ENCODE data around the gene TMEM266.

- TF ChIP-seq EZH2 (optimal IDR thresholded peaks at IDR 0.05; ENCODE audit: low read depth, low read length) (no peak), CTCF (IDR thresholded peaks at IDR 0.05; ENCODE audit: low read length) (no peak), EZH2phosphoT487 (IDR thresholded peaks at IDR 0.05; ENCODE audit: low read length) (no peak)
Measured at GRCh38 chr15:76199106-76200082, 139.6 kb downstream of the TMEM266 start.

Data from MM.1S (cell line).